Measurements from ENCODE around the gene ZIC2. TPM values are rescaled to one million over a fixed set of nuclear protein-coding genes. Genes with fewer than 3 reads are reported as not detected.

The ZIC2 gene
- total RNA-seq, 2 donors from 2014 or later: 0.05 to 0.51 TPM

DNA sequence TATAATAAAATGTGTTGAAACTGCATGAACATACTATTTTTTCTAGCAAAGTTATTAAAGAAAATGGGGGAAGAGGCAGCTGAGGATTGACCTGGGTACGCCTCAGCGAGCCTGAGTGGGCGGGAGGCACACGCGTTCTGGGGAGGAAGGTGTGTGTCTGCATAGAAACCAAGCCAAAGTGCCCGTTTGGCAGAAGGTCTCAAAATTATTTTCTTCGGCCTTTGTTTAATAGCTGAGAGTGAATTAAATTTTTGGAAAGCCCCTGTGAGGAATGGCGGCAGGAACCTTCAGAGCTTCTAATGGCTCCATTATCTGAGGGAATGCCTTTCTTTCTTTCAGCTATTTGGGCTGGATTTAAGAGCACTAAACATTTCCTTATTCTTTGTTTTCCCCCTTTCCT is 5.2 kb downstream of the ZIC2 start:
- H3K27ac ChIP-seq: no peak overlapping the region
- 20% methylated on average over 8 of the region's 8 CpGs for WGBS
- peaks cover 85% of the 10 kb centered on the region for H3K27me3 ChIP-seq (replicated peaks; ENCODE audit: insufficient read depth)
- H3K4me3 ChIP-seq: no peak overlapping the region
- no peaks in the 10 kb centered on the region for H3K36me3 ChIP-seq
- no peaks in the 10 kb centered on the region for H3K4me1 ChIP-seq (replicated peaks)
- intact Hi-C loops (cut with DNase I): no loop called here
- no peaks in the 10 kb centered on the region for H3K9me3 ChIP-seq
- TF ChIP-seq, protein P1, sequence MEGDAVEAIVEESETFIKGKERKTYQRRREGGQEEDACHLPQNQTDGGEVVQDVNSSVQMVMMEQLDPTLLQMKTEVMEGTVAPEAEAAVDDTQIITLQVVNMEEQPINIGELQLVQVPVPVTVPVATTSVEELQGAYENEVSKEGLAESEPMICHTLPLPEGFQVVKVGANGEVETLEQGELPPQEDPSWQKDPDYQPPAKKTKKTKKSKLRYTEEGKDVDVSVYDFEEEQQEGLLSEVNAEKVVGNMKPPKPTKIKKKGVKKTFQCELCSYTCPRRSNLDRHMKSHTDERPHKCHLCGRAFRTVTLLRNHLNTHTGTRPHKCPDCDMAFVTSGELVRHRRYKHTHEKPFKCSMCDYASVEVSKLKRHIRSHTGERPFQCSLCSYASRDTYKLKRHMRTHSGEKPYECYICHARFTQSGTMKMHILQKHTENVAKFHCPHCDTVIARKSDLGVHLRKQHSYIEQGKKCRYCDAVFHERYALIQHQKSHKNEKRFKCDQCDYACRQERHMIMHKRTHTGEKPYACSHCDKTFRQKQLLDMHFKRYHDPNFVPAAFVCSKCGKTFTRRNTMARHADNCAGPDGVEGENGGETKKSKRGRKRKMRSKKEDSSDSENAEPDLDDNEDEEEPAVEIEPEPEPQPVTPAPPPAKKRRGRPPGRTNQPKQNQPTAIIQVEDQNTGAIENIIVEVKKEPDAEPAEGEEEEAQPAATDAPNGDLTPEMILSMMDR (IDR thresholded peaks at IDR 0.05): no peak
- TF ChIP-seq POLR2A (IDR thresholded peaks at IDR 0.05) (no peak), POLR2AphosphoS5 (IDR thresholded peaks at IDR 0.05) (no peak)
- no peak for DNase-seq (ENCODE audit: low spot score)

DNA sequence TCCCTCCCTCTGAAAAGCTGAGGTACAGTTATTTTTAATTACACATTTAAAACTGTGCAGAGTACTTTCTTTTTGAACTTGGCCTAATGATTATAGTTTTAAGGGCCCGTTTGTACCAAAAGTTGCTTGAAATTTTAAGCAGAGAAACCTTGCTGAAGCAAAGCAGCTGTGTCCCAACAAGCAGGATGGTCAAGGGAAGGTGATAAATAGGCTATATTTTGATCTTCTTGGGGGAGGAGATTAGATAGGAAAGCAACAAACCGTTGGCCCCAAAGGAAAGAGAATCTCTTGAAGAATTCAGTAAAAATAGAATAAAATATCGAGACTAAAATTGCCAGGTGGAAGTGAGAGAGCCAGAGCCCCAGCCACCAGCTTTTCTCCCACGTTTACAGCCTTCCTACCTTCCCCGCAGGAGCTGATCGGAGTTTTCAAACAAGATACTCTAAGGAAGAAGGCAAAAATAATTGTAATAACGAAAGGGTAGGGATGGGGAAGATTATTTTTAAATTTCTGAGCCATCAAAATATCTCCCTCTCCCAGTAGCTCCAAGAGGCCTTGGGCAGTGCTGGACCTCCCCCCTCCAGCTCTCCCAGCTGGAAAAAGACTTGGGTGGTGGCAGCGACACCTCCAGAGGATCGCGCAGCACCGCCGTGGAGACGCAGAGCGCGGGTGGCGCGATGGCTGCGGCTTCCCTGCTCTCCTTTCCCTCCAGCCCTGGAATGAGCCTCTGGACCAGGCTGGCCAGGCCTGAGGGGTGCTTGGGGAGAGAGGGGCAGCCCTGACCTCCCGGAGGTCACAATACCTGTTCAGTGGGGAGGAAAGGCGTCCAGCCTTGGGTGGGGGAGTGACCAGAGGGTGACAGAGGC is 5.8 kb downstream of the ZIC2 start:
- 13% methylated on average over 16 of the region's 20 CpGs for WGBS
- Histone ChIP-seq H3K36me3 (no peaks in the 10 kb centered on the region), H3K4me1 (replicated peaks) (no peaks in the 10 kb centered on the region), H3K4me3 (no peak overlapping the region), H3K27me3 (replicated peaks; ENCODE audit: insufficient read depth) (peaks cover 91% of the 10 kb centered on the region), H3K9me3 (no peaks in the 10 kb centered on the region), H3K27ac (no peak overlapping the region)
- TF ChIP-seq POLR2A (IDR thresholded peaks at IDR 0.05) (no peak), POLR2AphosphoS5 (IDR thresholded peaks at IDR 0.05) (no peak)
- TF ChIP-seq, protein P1 (IDR thresholded peaks at IDR 0.05): no peak
- intact Hi-C loops (cut with DNase I): no loop called here
- no peak for DNase-seq (ENCODE audit: low spot score)

DNA sequence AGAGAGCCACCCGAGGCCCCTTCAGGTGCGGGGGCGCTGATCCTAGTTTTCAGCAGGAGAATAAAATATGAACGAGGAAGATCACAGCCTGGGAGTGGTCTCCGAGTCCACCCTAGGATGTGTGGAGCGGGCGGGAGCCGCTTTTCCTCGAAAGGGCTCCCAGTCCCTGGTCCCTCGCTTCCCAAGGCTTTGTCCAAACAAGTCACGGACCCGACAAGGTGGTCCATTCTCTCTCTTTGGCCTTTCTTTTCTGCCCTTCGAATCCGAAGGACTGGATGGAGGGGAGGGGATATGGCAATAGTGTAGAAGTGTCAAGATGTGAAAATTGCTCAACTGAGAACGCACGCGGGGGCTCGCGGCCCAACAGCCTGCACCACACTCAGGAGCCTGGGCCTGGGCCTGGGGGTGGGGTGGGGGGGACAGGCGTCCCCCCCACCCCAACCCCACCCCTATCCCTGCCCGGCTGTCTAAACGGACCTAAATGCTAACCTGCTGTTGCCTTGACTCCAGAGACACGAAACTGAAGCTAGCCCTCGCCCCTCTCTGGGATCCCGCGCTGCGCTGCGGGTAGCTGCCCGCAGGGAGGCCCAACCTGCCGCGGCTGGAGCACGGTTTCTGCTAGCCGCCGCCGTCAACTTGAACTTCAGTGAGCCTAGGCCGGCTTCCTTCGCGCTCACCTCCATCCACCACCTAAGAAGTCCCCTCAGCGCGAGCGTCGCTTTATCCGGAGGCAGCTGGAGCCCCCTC is 7.1 kb downstream of the ZIC2 start:
- H3K36me3 ChIP-seq: no peaks in the 10 kb centered on the region
- no peaks in the 10 kb centered on the region for H3K9me3 ChIP-seq
- 6% methylated on average over 43 of the region's 43 CpGs for WGBS
- no peak for DNase-seq (ENCODE audit: low spot score)
- no peak overlapping the region for H3K4me3 ChIP-seq
- TF ChIP-seq POLR2A (IDR thresholded peaks at IDR 0.05): no peak
- TF ChIP-seq, protein P1 (IDR thresholded peaks at IDR 0.05): no peak
- TF ChIP-seq POLR2AphosphoS5 (IDR thresholded peaks at IDR 0.05): no peak
- intact Hi-C loops (cut with DNase I): no loop called here
- H3K27ac ChIP-seq: no peak overlapping the region
- H3K4me1 ChIP-seq (replicated peaks): no peaks in the 10 kb centered on the region
- peaks cover 89% of the 10 kb centered on the region for H3K27me3 ChIP-seq (replicated peaks; ENCODE audit: insufficient read depth)

DNA sequence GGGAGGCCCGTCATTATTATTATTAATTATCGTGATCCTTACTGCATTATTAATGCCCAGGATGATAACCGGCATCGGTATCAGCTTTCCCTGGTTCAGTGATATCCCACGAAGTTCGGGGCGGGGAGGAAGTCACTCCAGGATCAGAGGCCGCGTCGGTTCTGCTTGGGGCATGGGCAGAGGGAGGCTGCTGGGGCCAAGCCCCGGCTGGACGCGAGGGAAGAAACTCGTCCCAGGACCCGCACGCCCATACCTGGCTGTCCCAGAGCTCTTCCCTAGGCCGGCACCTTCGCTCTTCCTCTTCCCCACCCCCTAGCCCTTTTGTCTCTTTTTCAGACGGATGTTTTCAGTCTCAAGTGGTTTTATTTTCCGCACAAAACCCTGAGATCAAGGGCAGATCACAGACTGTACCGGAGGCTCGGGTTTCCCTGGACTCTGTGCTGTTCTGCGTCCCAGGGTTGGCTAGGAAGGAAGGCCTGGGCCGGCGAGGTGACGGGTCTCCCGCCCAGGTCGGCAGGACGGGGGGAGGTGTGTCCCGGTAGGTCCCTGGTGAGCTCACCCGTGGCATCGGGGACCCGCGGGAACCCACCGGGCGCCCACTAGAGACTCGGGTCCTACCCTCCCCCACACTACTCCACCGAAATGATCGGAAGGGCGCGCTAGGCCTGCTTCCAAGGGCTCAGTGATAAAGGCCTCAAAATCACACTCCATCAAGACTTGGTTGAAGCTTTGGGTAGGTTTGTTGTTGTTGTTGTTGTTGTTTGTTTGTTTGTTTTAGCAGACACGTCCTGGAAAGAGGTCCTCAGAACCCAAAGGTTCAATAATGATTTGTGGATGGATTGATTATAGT is 7.9 kb downstream of the ZIC2 start:
- H3K27ac ChIP-seq: no peak overlapping the region
- intact Hi-C loops (cut with DNase I): no loop called here
- H3K4me1 ChIP-seq (replicated peaks): no peaks in the 10 kb centered on the region
- DNase-seq (ENCODE audit: low spot score): no peak
- TF ChIP-seq POLR2AphosphoS5 (IDR thresholded peaks at IDR 0.05) (no peak), POLR2A (IDR thresholded peaks at IDR 0.05) (no peak)
- TF ChIP-seq, protein P1 (IDR thresholded peaks at IDR 0.05): no peak
- peaks cover 86% of the 10 kb centered on the region for H3K27me3 ChIP-seq (replicated peaks; ENCODE audit: insufficient read depth)
- WGBS: 14% methylated on average over 30 of the region's 42 CpGs
- H3K9me3 ChIP-seq: no peaks in the 10 kb centered on the region
- H3K4me3 ChIP-seq: no peak overlapping the region
- H3K36me3 ChIP-seq: no peaks in the 10 kb centered on the region

Data from prostate gland (tissue), 2 donors.